ENCODE measurements around the gene TMEM150B. TPM values are rescaled to one million over a fixed set of nuclear protein-coding genes. Genes with fewer than 3 reads are reported as not detected.
A peak's percentile ranks its signal among the peaks of the same experiment; 100 is the strongest.

TMEM150B gene
- polyA plus RNA-seq, 3 donors: 10.1 to 65.6 (median 11.2) TPM

DNA sequence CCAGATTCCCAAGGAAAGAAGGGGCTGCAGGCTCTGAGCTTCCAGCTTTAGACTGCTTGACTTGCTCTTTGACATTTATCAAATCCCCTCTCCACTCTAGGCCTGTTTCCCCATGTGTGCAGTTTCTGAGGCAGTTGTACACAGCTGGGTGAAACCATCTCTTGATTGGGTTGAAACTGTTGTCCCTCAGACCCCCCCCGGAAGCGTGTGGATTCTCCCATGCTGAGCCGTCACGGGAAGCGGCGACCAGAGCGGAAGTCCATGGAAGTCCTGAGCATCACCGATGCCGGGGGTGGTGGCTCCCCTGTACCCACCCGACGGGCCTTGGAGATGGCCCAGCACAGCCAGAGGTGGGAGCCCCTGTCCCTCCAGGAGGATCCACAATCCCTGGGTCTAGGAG lies 21.7 kb downstream of the TMEM150B start:
- peaks cover 0 to 11% (median 4%) of the 10 kb centered on the region in 3 donors for H3K27me3 Mint-ChIP-seq (ENCODE audit: low read depth in 3 of 3)
- no peak overlapping the region for H2AFZ ChIP-seq (ENCODE audit: insufficient read depth, low read depth, low read length, poor library complexity, severe bottlenecking)
- H3K4me1 ChIP-seq (ENCODE audit: control insufficient read depth in 1 of 2, insufficient read depth in 2 of 2, low read length in 2 of 2): peaks cover 10 to 12% of the 10 kb centered on the region in 2 donors
- H3K27ac ChIP-seq (ENCODE audit: low read depth in 1 of 2, low read length in 2 of 2): no peak overlapping the region
- TF ChIP-seq, protein P1, sequence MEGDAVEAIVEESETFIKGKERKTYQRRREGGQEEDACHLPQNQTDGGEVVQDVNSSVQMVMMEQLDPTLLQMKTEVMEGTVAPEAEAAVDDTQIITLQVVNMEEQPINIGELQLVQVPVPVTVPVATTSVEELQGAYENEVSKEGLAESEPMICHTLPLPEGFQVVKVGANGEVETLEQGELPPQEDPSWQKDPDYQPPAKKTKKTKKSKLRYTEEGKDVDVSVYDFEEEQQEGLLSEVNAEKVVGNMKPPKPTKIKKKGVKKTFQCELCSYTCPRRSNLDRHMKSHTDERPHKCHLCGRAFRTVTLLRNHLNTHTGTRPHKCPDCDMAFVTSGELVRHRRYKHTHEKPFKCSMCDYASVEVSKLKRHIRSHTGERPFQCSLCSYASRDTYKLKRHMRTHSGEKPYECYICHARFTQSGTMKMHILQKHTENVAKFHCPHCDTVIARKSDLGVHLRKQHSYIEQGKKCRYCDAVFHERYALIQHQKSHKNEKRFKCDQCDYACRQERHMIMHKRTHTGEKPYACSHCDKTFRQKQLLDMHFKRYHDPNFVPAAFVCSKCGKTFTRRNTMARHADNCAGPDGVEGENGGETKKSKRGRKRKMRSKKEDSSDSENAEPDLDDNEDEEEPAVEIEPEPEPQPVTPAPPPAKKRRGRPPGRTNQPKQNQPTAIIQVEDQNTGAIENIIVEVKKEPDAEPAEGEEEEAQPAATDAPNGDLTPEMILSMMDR (IDR thresholded peaks at IDR 0.05): no peak
- over 99% methylated on average over 11 of the region's 11 CpGs for WGBS (ENCODE audit: insufficient coverage)
- peaks cover 13% of the 10 kb centered on the region for H3K4me1 Mint-ChIP-seq
- no peaks in the 10 kb centered on the region for H3K36me3 Mint-ChIP-seq
- no peaks in the 10 kb centered on the region for H3K27me3 ChIP-seq (ENCODE audit: control insufficient read depth in 2 of 2, insufficient read depth in 2 of 2, low read length in 2 of 2)
- no peak for DNase-seq
- intact Hi-C loops (cut with micrococcal nuclease): loop anchor here (5.0 kb wide), 3 partner anchors 34 to 84 kb away; partner anchors contain the start of genes KMT5C (in 2 of the 2), RPL28 (in 1 of the 2) and TMEM238 (in 1 of the 2)
- H3K9me3 ChIP-seq (replicated peaks in 1 of 2; ENCODE audit: control insufficient read depth in 1 of 2, insufficient read depth in 1 of 2, low read length in 2 of 2): no peaks in the 10 kb centered on the region
- no peaks in the 10 kb centered on the region for H3K36me3 ChIP-seq (replicated peaks in 1 of 2; ENCODE audit: control insufficient read depth in 1 of 2, insufficient read depth in 2 of 2, low read length in 2 of 2)
- H3K9me3 Mint-ChIP-seq: peaks cover 0 to 2% (median 0%) of the 10 kb centered on the region in 7 donors
- no peak overlapping the region for H3K4me3 ChIP-seq (replicated peaks in 1 of 3; ENCODE audit: low read depth in 2 of 3, low read length in 3 of 3)
- H3K27ac Mint-ChIP-seq: no peak overlapping the region
- no peak overlapping the region for H3K9ac ChIP-seq (ENCODE audit: insufficient read depth, low read length, poor library complexity, severe bottlenecking)
- no peaks in the 10 kb centered on the region for H4K20me1 ChIP-seq (ENCODE audit: insufficient read depth, low read length)
- H3K79me2 ChIP-seq (ENCODE audit: insufficient read depth, low read length): no peaks in the 10 kb centered on the region
- H3K4me2 ChIP-seq (replicated peaks; ENCODE audit: extremely low read depth, low read length, poor library complexity, severe bottlenecking): no peak overlapping the region
- no peak overlapping the region for H3K4me3 Mint-ChIP-seq

DNA sequence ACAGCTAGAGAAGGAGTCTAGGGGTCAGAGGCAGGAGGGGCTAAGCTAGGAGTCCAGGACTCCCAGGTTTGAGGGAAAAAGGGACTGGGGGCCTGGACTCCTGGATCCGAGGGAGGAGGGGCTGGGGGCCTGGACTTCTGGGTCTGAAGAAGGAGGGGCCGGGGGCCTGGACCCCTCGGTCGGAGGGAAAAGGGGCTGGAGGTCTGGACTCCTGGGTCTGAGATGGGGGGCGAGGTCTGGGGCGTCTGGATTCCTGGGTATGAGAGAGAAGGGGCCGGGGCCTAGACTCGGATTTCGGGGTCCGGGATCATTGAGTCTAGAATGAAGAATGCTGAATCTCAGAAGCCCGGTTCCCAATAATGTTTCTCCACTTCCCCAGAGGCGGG lies 22.8 kb downstream of the TMEM150B start:
- H3K9ac ChIP-seq (ENCODE audit: insufficient read depth, low read length, poor library complexity, severe bottlenecking): no peak overlapping the region
- H3K9me3 ChIP-seq (replicated peaks in 1 of 2; ENCODE audit: control insufficient read depth in 1 of 2, insufficient read depth in 1 of 2, low read length in 2 of 2): no peaks in the 10 kb centered on the region
- peak overlapping the region; percentile 74 for H3K4me2 ChIP-seq (replicated peaks; ENCODE audit: extremely low read depth, low read length, poor library complexity, severe bottlenecking)
- H3K27ac Mint-ChIP-seq: peak overlapping the region in 1 of 7 donors; percentile 25
- H3K4me1 ChIP-seq (ENCODE audit: control insufficient read depth in 1 of 2, insufficient read depth in 2 of 2, low read length in 2 of 2): peaks cover 10 to 12% of the 10 kb centered on the region in 2 donors
- no peaks in the 10 kb centered on the region for H3K36me3 Mint-ChIP-seq
- H4K20me1 ChIP-seq (ENCODE audit: insufficient read depth, low read length): no peaks in the 10 kb centered on the region
- WGBS (ENCODE audit: insufficient coverage): 64% methylated on average over 8 of the region's 12 CpGs
- H3K4me3 Mint-ChIP-seq: no peak overlapping the region
- peaks cover 13% of the 10 kb centered on the region for H3K4me1 Mint-ChIP-seq
- no peaks in the 10 kb centered on the region for H3K27me3 ChIP-seq (ENCODE audit: control insufficient read depth in 2 of 2, insufficient read depth in 2 of 2, low read length in 2 of 2)
- H3K9me3 Mint-ChIP-seq: peaks cover 0 to 2% (median 0%) of the 10 kb centered on the region in 7 donors
- DNase-seq: no peak
- no peaks in the 10 kb centered on the region for H3K79me2 ChIP-seq (ENCODE audit: insufficient read depth, low read length)
- peaks cover 0 to 13% (median 3%) of the 10 kb centered on the region in 3 donors for H3K27me3 Mint-ChIP-seq (ENCODE audit: low read depth in 3 of 3)
- peak overlapping the region; percentile 93 for H2AFZ ChIP-seq (ENCODE audit: insufficient read depth, low read depth, low read length, poor library complexity, severe bottlenecking)
- H3K27ac ChIP-seq (ENCODE audit: low read depth in 1 of 2, low read length in 2 of 2): no peak overlapping the region
- TF ChIP-seq, protein P1 (IDR thresholded peaks at IDR 0.05): no peak
- no peaks in the 10 kb centered on the region for H3K36me3 ChIP-seq (replicated peaks in 1 of 2; ENCODE audit: control insufficient read depth in 1 of 2, insufficient read depth in 2 of 2, low read length in 2 of 2)
- peak overlapping the region in 1 of 3 experiments; percentile 65 for H3K4me3 ChIP-seq (replicated peaks in 1 of 3; ENCODE audit: low read depth in 2 of 3, low read length in 3 of 3)
- intact Hi-C loops (cut with micrococcal nuclease): loop anchor here (5.0 kb wide), 3 partner anchors 35 to 85 kb away; partner anchors contain the start of genes KMT5C (in 2 of the 2), RPL28 (in 1 of the 2) and TMEM238 (in 1 of the 2)

Data from CD14-positive monocyte (primary cell).